T-helper 1 cell treated with Interleukin-12 subunit alpha and Interleukin-12 subunit beta and Interleukin-4 antibody, amounts not matched to agents 30 μg/mL and 1 μg/mL, for 36 hours (primary cell): ENCODE results near the gene ZNF692.
"Not testable (repeated sequence)": the region's sequence is repeated elsewhere in the genome, so short reads cannot be mapped to it uniquely, and the experiment has no call there.

ENCODE experiments used
- H3K27ac Mint-ChIP-seq: one replicate; pipeline ENCODE4 v1.8.0; 2021; ENCODE audit warnings: mild to moderate bottlenecking, mixed read lengths
- H3K27me3 Mint-ChIP-seq: one replicate; pipeline ENCODE4 v1.8.0; 2021; ENCODE audit warnings: low read depth, mixed read lengths
- H3K36me3 Mint-ChIP-seq: one replicate; pipeline ENCODE4 v1.8.0; 2021; ENCODE audit warnings: low read depth, mixed read lengths
- H3K4me1 Mint-ChIP-seq: one replicate; pipeline ENCODE4 v1.8.0; 2021; ENCODE audit warnings: low read depth, mixed read lengths
- H3K4me3 Mint-ChIP-seq: one replicate; pipeline ENCODE4 v1.8.0; 2021; ENCODE audit warnings: mild to moderate bottlenecking, moderate library complexity, mixed read lengths
- H3K9me3 Mint-ChIP-seq: one replicate; pipeline ENCODE4 v1.8.0; 2021; ENCODE audit warnings: mixed read lengths

ZNF692 gene

GRCh38 chr1:248847181-248847955, 11.5 kb downstream of the ZNF692 start:
- Mint-ChIP-seq H3K36me3 (peaks cover 25% of the 10 kb centered on the region), H3K27ac (no peak overlapping the region), H3K4me1 (peaks cover 3% of the 10 kb centered on the region), H3K9me3 (no peaks in the 10 kb centered on the region), H3K27me3 (no peaks in the 10 kb centered on the region), H3K4me3 (no peak overlapping the region)

DNA sequence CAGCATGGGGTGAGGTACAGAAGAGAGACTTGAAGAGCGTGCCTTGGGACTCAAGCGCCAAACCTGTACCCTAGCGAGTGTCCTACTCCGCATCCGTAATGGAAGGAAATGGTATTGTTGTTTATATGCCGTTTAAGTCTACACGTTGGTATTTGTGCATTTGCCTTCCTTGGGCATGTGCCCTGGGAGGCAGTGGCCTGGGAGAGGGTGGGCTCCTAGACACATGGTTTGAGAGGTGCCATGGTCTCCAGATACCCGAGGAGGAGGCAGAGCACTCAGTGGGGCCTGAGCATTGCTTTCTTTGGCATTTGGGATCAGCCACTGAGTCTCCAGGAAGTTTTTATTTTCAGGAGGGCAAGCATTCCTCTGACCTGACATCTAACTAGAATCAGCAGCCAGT, 14.4 kb downstream of the ZNF692 start:
- H3K27ac Mint-ChIP-seq: no peak overlapping the region
- H3K36me3 Mint-ChIP-seq: peaks cover 19% of the 10 kb centered on the region
- peaks cover 15% of the 10 kb centered on the region for H3K4me1 Mint-ChIP-seq
- no peaks in the 10 kb centered on the region for H3K9me3 Mint-ChIP-seq
- no peaks in the 10 kb centered on the region for H3K27me3 Mint-ChIP-seq
- H3K4me3 Mint-ChIP-seq: no peak overlapping the region

DNA sequence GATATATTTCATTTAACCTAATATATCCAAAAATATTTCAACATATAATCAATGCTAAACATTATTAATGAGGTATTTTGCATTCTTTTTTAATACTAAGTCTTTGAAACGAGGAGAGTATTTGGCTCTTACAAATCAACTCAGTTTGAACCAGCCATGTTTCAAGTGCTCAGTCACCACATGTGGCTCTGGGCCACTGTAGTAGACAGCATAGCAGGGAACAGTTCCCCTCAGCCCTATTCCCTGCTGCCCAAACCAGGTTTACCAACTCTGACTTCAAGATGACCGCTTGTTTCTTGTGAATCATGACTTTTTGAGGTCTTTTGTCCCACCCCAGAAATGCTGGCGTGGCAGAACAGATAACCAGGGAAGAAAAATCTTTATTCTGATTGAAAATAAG, 15.2 kb downstream of the ZNF692 start:
- Mint-ChIP-seq H3K27me3 (no peaks in the 10 kb centered on the region), H3K27ac (no peak overlapping the region), H3K4me3 (no peak overlapping the region), H3K4me1 (peaks cover 20% of the 10 kb centered on the region), H3K9me3 (no peaks in the 10 kb centered on the region), H3K36me3 (peaks cover 15% of the 10 kb centered on the region)

- H3K36me3 Mint-ChIP-seq: peaks cover 15% of the 10 kb centered on the region
- H3K27ac Mint-ChIP-seq: no peak overlapping the region
- no peak overlapping the region for H3K4me3 Mint-ChIP-seq
- peaks cover 20% of the 10 kb centered on the region for H3K4me1 Mint-ChIP-seq
- no peaks in the 10 kb centered on the region for H3K9me3 Mint-ChIP-seq
- no peaks in the 10 kb centered on the region for H3K27me3 Mint-ChIP-seq
Measured at GRCh38 chr1:248842781-248843331, 16.0 kb downstream of the ZNF692 start.

DNA sequence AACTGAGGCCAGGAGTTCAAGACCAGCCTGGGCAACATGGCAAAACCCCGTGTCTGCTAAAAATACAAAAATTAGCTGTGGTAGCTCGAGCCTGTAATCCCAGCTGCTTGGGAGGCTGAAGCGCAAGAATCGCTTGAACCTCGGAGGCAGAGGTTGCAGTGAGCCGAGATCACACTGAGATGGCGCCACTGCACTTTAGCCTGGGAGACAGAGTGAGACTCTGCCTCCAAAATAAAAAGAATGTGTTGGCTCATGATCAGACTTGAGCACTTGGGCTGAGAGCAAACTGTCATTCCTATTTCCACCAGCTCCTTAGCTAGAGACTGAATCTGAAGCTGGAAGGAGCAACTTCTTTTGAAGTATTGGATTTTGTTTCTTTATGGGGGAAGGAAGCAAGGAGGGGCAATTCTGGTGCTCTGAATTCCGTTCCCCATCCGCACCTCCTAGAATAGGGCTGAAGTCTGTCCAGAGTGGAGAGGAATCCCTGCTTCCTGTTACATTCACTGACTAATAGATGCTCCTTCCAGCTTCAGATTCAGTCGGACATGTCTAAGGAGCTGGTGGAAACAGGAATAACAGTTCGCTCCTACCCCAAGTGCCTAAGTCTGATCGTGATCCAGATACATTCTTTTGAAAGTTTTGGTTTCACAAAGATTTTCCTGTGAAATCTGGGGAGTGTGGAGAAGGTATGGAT, 17.0 kb downstream of the ZNF692 start:
- H3K9me3 Mint-ChIP-seq: no peaks in the 10 kb centered on the region
- H3K27me3 Mint-ChIP-seq: no peaks in the 10 kb centered on the region
- no peak overlapping the region for H3K4me3 Mint-ChIP-seq
- H3K36me3 Mint-ChIP-seq: peaks cover 14% of the 10 kb centered on the region
- H3K27ac Mint-ChIP-seq: no peak overlapping the region
- H3K4me1 Mint-ChIP-seq: peaks cover 20% of the 10 kb centered on the region

DNA sequence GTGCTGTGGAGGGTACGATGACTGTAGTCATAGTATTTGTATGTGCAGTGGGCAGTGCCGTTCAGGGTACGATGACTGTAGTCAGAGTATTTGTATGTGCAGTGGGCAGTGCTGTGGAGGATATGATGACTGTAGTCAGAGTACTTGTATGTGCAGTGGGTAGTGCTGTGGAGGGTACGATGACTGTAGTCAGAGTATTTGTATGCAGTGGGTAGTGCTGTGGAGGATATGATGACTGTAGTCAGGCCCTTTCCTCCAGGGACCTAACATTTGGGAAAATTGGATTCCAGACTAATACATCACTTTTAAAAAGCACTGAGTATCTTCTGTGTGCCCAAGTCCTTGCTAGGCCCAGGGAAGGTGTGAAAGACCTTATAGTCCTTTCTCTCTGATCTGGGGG, 17.9 kb downstream of the ZNF692 start:
- Mint-ChIP-seq H3K27me3 (no peaks in the 10 kb centered on the region), H3K4me3 (peak overlapping the region; percentile 23), H3K4me1 (peaks cover 20% of the 10 kb centered on the region), H3K36me3 (peaks cover 11% of the 10 kb centered on the region), H3K27ac (peak overlapping the region; percentile 32), H3K9me3 (no peaks in the 10 kb centered on the region)

DNA sequence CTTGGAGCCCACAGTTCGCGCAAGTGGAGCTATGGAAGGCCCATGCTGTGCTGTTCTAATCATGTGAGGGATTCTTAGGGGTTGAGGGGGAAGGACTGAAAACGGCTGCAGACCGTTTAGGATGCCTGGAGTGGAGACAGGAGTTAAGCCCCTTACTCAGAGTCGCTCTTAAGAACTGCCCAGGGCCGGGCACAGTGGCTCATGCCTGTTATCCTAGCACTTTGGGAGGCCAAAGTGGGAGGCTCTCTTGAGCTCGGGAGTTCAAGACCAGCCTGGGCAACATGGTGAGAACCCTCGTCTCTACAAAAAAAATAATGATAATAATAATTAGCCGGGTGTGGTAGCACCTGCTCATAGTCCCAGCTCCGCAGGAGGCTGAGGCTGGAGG, 19.7 kb downstream of the ZNF692 start:
- no peak overlapping the region for H3K4me3 Mint-ChIP-seq

DNA sequence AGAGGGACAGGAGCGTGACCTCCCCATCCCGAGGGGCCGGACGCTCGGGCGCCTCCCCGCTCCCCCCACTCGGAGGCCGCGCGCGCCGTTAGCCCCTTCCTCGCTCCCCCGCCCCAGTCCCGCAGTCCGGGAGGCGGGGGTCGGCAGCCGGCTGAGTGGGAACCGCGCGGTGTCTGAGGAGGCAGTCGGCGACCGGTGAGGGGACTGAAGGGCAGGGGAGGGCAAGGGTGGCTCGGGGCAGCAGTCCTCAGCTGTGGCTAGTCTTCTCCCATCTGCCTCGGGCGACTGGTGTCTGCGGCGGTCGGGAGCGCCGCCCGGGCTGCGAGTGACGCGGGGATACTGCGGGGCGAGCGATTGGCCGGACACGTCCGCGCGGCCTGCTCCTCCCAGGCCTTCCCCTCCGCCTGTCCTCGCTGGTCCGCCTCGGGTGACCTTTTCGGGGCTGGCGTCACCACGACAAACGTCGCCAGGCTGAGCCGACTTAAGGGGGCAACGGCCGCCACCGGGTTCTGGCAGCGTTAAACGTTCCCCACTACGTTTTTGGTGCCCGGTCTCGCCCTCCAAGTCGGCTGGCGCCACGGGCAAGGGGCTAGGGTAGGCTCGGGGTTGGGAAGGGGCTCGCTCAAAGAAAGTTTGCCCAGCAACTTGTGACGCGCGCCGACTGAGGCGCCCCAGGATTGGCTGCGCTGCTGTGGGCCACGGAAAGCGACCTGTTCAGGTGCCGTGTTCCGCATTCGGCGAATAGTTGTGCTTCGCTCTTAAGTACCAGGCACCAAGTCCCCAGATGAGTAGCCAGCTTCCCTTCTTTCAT, 20.3 kb downstream of the ZNF692 start:
- no peaks in the 10 kb centered on the region for H3K27me3 Mint-ChIP-seq
- H3K27ac Mint-ChIP-seq: peak overlapping the region; percentile 93
- no peak overlapping the region for H3K4me3 Mint-ChIP-seq
- H3K36me3 Mint-ChIP-seq: no peaks in the 10 kb centered on the region
- H3K9me3 Mint-ChIP-seq: no peaks in the 10 kb centered on the region
- H3K4me1 Mint-ChIP-seq: peaks cover 18% of the 10 kb centered on the region

More for the DNA sequence above, 19.7 kb downstream of the ZNF692 start:
- no peaks in the 10 kb centered on the region for H3K27me3 Mint-ChIP-seq
- peaks cover 20% of the 10 kb centered on the region for H3K4me1 Mint-ChIP-seq
- no peaks in the 10 kb centered on the region for H3K9me3 Mint-ChIP-seq
- peaks cover 2% of the 10 kb centered on the region for H3K36me3 Mint-ChIP-seq
- H3K27ac Mint-ChIP-seq: peak overlapping the region; percentile 93

DNA sequence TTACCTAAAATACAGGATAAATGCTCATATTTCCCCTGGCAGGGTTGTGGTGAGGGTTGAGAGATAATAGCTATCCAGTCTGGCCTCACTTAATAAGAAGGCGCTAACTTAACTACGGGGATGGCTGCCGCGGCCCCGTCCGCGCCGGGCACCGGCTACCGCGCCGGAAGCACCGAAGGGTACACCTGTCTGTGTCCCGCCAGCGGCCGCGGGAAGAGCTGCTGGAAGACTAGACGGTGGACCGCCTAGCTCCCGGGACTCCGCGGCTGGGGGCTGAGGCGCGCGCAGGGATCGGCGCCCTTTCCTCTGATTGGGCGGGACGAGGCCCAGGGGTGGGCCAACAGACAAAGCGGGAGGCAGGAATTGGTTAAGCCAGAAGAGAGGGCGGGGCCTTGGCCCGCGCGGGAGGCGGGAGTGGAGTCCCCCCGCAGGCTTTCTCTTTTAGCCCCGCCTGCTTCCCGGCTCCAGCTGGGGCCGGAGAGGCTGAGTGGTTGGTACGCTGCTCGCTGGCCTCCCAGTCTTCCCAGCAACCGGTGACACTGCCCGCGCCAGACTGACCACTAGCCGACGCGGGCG, 21.0 kb downstream of the ZNF692 start, which contains the start of gene ZNF672:
Gene ZNF672, plus strand, starts transcription at position 444 of the 576 bp plus-strand sequence. CDS start 9,051 bp downstream, outside the sequence.
- H3K27ac Mint-ChIP-seq: peak within 1 kb of the TSS; percentile 93
- no peak within 1 kb of the TSS for H3K4me3 Mint-ChIP-seq
- no peaks in the 10 kb centered on the region for H3K27me3 Mint-ChIP-seq
- H3K4me1 Mint-ChIP-seq: peaks cover 18% of the 10 kb centered on the region
- H3K36me3 Mint-ChIP-seq: no peaks in the 10 kb centered on the region
- no peaks in the 10 kb centered on the region for H3K9me3 Mint-ChIP-seq

GRCh38 chr1:248837045-248837780, 21.7 kb downstream of the ZNF692 start:
- H3K36me3 Mint-ChIP-seq: no peaks in the 10 kb centered on the region
- no peaks in the 10 kb centered on the region for H3K27me3 Mint-ChIP-seq
- H3K4me1 Mint-ChIP-seq: peaks cover 18% of the 10 kb centered on the region
- no peak overlapping the region for H3K27ac Mint-ChIP-seq
- H3K9me3 Mint-ChIP-seq: no peaks in the 10 kb centered on the region
- no peak overlapping the region for H3K4me3 Mint-ChIP-seq

DNA sequence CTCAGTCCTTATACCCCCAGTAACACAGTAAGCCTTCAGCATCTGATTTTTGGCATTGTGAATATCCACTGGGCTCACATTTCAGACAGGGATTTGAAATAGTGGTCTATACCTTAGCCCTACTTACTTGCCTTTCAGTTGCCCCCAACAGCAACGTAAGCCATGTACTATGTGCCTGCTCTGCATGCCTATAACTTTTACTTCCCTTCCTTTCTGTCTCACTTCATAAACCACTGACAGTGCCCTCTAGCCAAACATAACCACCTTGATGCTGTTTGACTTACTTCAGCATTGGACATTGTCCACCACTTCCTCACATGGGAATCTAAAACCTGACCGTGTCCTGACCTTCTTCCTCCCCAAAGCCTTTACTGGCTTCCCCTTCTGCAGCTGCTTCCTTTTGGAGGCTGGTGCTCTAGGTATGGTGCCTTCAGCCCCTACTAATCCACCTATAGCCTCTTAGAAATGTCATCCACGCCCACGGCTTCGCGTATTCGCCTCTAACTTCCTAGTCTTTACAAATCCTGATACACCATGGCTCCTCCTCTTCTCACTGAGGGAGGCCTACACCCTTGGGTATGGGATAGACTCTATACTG, 24.4 kb downstream of the ZNF692 start:
- peaks cover 4% of the 10 kb centered on the region for H3K4me1 Mint-ChIP-seq
- no peaks in the 10 kb centered on the region for H3K36me3 Mint-ChIP-seq
- no peak overlapping the region for H3K27ac Mint-ChIP-seq
- H3K4me3 Mint-ChIP-seq: no peak overlapping the region
- H3K27me3 Mint-ChIP-seq: peaks cover 6% of the 10 kb centered on the region
- no peaks in the 10 kb centered on the region for H3K9me3 Mint-ChIP-seq

DNA sequence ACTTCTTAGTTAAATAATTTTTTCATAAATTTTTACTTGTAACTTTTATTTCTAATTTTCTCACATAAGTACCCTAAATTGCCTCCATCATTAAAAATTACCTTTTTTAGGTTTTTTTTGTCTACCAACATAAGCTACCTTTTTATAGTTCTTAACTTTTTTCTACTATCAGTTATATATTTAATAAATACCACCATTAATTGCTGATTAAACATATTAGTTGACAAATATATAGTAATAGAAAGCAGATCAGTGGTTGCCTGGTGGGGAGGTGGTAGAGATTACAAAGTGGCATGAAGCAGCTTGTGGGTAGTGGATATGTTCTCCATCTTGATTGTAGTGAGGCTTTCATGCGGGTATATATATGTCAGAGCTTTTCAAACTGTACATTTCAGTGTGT, 27.0 kb downstream of the ZNF692 start:
- H3K9me3 Mint-ChIP-seq: no peaks in the 10 kb centered on the region

GRCh38 chr1:248830718-248831017, 28.2 kb downstream of the ZNF692 start:
- H3K27me3 Mint-ChIP-seq, H3K9me3 Mint-ChIP-seq, H3K4me3 Mint-ChIP-seq, H3K36me3 Mint-ChIP-seq, H3K27ac Mint-ChIP-seq: not testable (repeated sequence)
- H3K4me1 Mint-ChIP-seq: peaks cover 11% of the 10 kb centered on the region

More for the DNA sequence above, 27.0 kb downstream of the ZNF692 start:
- Mint-ChIP-seq H3K27ac (no peak overlapping the region), H3K4me1 (peaks cover 5% of the 10 kb centered on the region), H3K4me3 (no peak overlapping the region), H3K36me3 (no peaks in the 10 kb centered on the region), H3K27me3 (peaks cover 6% of the 10 kb centered on the region)
